Measurements from ENCODE around the gene RPGRIP1.
A peak's percentile ranks its signal among the peaks of the same experiment; 100 is the strongest.

RPGRIP1 gene

DNA sequence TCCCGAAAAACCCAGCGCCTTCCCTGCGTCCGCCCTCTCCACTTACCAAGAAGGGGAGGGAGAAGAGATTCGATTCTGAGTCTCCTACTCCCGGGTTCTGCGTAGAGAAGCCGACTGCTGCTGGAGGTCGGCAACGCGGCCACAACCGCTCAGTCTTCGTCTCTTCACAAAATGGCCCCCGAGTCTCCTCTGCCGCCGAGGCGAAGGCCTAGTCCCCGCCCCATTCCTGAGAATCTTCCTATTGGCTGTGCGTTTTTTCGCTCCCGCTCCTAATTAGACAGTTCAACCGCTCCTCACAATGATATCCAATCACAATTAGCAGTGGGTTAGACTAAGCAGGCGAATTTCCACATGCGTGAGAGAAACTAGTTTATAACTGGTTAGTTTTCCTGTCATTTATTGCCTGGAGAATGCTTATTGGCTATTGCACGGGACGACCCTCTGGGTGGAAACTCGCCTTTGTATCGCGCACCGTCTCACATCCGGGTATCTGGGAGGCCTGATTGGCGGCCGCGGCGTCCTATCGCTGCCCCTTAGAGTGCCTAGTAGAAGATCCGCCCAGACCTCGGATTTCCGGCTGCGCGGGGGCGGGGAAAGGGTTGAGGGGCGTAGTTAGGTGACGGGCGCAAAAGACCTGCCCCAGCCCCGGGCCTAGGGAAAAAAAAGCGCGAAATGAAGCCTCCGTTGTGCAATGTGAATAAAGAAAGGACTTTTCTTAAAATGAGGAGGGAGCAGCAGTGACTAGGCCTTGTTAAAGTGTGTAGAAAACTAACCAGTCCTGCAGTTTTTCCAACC, 10.4 kb upstream of the RPGRIP1 start, which contains the start of gene HNRNPC (continued):
- TF ChIP-seq ZNF529 (tag by site-specific recombination; IDR thresholded peaks at IDR 0.05; ENCODE audit: insufficient replicate concordance) (no peak), ZBTB44 (tag by site-specific recombination; IDR thresholded peaks at IDR 0.05) (no peak), ZNF391 (tag by site-specific recombination; IDR thresholded peaks at IDR 0.05; ENCODE audit: borderline replicate concordance, low read depth) (no peak; the same call in 1 of the 2 replicates), ZFP37 (tag by site-specific recombination; IDR thresholded peaks at IDR 0.05) (no peak), ZBTB1 (tag by site-specific recombination; IDR thresholded peaks at IDR 0.05) (no peak), EGR2 (tag by site-specific recombination; IDR thresholded peaks at IDR 0.05; ENCODE audit: low read depth) (no peak), ZIC2 (tag by site-specific recombination; IDR thresholded peaks at IDR 0.05) (no peak), ZBTB49 (tag by site-specific recombination; IDR thresholded peaks at IDR 0.05; ENCODE audit: low read depth) (no peak), SALL2 (tag by site-specific recombination; IDR thresholded peaks at IDR 0.05; ENCODE audit: borderline replicate concordance) (no peak), ZNF639 (tag by site-specific recombination; IDR thresholded peaks at IDR 0.05) (peak; percentile 72; the same call in 1 of the 2 replicates), ZNF184 (tag by site-specific recombination; IDR thresholded peaks at IDR 0.05) (no peak), ZNF521 (tag by site-specific recombination; IDR thresholded peaks at IDR 0.05) (no peak), ZNF626 (tag by site-specific recombination; IDR thresholded peaks at IDR 0.05) (no peak), PRDM10 (tag by site-specific recombination; IDR thresholded peaks at IDR 0.05) (peak; percentile 41; the same call in 1 of the 2 replicates), ZBTB26 (tag by site-specific recombination; optimal IDR thresholded peaks at IDR 0.05) (peak; percentile 9), ZNF791 (tag by site-specific recombination; IDR thresholded peaks at IDR 0.05) (no peak), SP2 (tag by site-specific recombination; IDR thresholded peaks at IDR 0.05) (peak; percentile 97), PRDM1 (tag by site-specific recombination; IDR thresholded peaks at IDR 0.05) (no peak), ZNF664 (tag by site-specific recombination; IDR thresholded peaks at IDR 0.05) (no peak), ZNF660 (tag by site-specific recombination; IDR thresholded peaks at IDR 0.05) (no peak; the same call in 1 of the 2 replicates)
- TF ChIP-seq, protein P1, sequence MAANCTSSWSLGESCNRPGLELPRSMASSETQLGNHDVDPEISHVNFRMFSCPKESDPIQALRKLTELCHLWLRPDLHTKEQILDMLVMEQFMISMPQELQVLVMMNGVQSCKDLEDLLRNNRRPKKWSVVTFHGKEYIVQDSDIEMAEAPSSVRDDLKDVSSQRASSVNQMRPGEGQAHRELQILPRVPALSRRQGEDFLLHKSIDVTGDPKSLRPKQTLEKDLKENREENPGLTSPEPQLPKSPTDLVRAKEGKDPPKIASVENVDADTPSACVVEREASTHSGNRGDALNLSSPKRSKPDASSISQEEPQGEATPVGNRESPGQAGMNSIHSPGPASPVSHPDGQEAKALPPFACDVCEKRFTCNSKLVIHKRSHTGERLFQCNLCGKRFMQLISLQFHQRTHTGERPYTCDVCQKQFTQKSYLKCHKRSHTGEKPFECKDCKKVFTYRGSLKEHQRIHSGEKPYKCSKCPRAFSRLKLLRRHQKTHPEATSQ (tag by site-specific recombination; IDR thresholded peaks at IDR 0.05): no peak
- TF ChIP-seq, protein P2, sequence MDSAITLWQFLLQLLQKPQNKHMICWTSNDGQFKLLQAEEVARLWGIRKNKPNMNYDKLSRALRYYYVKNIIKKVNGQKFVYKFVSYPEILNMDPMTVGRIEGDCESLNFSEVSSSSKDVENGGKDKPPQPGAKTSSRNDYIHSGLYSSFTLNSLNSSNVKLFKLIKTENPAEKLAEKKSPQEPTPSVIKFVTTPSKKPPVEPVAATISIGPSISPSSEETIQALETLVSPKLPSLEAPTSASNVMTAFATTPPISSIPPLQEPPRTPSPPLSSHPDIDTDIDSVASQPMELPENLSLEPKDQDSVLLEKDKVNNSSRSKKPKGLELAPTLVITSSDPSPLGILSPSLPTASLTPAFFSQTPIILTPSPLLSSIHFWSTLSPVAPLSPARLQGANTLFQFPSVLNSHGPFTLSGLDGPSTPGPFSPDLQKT (IDR thresholded peaks at IDR 0.05; ENCODE audit: borderline replicate concordance, low read depth, low read length): peak; percentile 69
- TF ChIP-seq, protein P3, sequence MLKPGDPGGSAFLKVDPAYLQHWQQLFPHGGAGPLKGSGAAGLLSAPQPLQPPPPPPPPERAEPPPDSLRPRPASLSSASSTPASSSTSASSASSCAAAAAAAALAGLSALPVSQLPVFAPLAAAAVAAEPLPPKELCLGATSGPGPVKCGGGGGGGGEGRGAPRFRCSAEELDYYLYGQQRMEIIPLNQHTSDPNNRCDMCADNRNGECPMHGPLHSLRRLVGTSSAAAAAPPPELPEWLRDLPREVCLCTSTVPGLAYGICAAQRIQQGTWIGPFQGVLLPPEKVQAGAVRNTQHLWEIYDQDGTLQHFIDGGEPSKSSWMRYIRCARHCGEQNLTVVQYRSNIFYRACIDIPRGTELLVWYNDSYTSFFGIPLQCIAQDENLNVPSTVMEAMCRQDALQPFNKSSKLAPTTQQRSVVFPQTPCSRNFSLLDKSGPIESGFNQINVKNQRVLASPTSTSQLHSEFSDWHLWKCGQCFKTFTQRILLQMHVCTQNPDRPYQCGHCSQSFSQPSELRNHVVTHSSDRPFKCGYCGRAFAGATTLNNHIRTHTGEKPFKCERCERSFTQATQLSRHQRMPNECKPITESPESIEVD (tag by site-specific recombination; IDR thresholded peaks at IDR 0.05): peak; percentile 72
